GM10248 (cell line): ENCODE results near the gene ARL8B.
A peak's percentile ranks its signal among the peaks of the same experiment; 100 is the strongest.

Experiments used
- CTCF ChIA-PET: fragments of 300-600 bp; sonication (Branson Sonifier 250); formaldehyde crosslinking; extraction: SDS; loops from one replicate; lab custom pipeline; 2021; ENCODE audit warnings: antibody characterized with exemption; lab: Yijun Ruan, JAX
- POLR2A ChIA-PET: fragments of 350-650 bp; sonication (Branson Sonifier 250); formaldehyde crosslinking; extraction: SDS; loops from one replicate; lab custom pipeline; 2020; ENCODE audit warnings: antibody characterized with exemption; lab: Yijun Ruan, JAX
- DNase-seq: peaks from one replicate; pipeline ENCODE4 v3.0.0; 2012; ENCODE audit errors: extremely low spot score
- CTCF ChIP-seq: IDR thresholded peaks from 2 replicates; pipeline ENCODE4 v1.5.1; 2012; ENCODE audit warnings: mild to moderate bottlenecking, low read depth; ENCODE audit errors: extremely low read depth, missing control alignments, control extremely low read depth

The ARL8B gene

DNA sequence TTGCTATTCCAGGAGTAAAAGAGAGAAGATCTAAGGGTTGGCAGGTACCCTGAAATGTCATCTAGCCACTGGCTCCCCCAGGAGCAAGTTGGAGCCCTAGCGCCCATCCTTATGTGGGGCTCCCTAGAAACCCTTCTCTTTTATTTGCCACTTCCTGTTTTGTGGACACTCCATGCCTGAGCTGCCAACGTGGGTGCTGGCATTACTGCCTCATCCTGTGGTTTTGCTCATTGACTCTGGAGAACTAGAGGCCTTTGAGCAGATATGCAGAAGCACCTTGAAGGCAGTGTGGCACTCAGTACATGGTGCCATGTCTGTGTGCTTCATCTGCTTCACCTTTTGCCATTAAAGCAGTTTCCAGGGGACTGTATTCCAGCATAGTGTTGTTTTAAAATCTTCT lies 73.5 kb downstream of the ARL8B start:
- no peak for TF ChIP-seq CTCF
- no peak for DNase-seq
- ChIA-PET CTCF (interaction anchor here (1.0 to 5.4 kb wide), 6 partner anchors 11 to 72 kb away, joined by 3 to 41 read pairs (median 9); partner anchors contain the start of gene ARL8B), POLR2A (no interaction called here)

DNA sequence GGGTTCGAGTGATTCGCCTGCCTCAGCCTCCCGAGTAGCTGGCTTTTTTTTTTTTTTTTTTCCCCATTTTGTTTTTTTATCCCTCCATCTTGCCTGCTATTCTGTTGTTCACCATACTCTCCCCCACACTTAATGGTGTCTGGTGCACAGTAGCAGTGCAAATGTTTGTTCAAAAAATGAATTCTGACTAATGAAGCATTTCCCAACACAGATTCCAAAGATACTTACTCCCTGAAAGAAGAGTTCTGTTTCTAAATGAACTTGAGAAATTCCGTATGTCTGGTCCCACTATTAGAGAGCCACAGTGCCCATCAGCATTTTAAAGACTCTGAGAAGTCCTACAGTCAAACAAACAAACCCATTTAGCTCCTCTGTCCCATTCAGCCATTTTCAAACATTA lies 74.9 kb downstream of the ARL8B start:
- no peak for TF ChIP-seq CTCF
- no peak for DNase-seq
- CTCF ChIA-PET: interaction anchor here (1.0 to 5.4 kb wide), 11 partner anchors 8 to 74 kb away, joined by 3 to 41 read pairs (median 4); partner anchors contain the start of gene ARL8B
- POLR2A ChIA-PET: interaction anchor here (0.6 to 1.2 kb wide), 3 partner anchors 8 to 178 kb away, joined by 4 to 7 read pairs (median 5); partner anchors contain the start of gene EDEM1

DNA sequence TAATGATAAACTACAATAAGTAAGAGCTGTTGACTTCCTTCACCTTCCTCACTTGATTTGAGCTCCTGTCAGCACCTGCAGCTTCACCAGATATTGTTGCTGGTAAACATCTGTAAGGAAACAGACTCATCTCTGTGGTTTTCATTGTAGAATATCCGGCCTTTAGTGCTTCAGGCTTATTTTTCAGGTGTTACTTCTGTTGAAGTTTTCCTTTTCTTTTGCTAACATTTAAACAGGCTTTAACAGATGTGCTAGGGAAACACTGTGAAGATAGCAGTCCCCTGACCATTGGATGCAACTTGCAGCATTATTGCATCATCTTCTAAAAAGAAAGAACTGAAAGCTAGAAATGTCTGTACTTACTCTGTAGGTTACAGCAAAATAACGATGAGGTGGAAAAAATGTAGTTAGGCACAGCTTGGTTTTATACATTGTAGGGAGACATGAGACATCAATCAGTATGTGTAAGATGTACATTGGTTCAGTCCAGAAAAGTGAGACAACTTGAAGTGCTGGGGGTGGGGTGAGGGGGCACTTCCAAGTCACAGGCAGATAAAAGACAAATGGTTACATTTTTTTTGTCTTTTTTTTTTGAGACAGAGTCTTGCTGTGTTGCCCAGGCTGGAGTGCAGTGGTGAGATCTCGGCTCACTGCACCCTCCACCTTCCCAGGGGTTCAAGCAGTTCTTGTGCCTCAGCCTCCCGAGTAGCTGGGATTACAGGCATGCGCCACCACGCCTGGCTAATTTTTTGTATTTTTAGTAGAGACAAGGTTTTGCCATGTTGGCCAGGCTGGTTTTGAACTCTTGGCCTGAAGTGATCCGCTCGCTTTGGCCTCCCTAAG lies 75.6 kb downstream of the ARL8B start:
- no peak for TF ChIP-seq CTCF
- ChIA-PET CTCF (interaction anchor here (1.0 to 5.4 kb wide), 9 partner anchors 9 to 74 kb away, joined by 3 to 41 read pairs (median 5); partner anchors contain the start of gene ARL8B), POLR2A (interaction anchor here (0.6 to 1.2 kb wide), 3 partner anchors 8 to 179 kb away, joined by 4 to 7 read pairs (median 5); partner anchors contain the start of gene EDEM1)
- peak; percentile 69 for DNase-seq

DNA sequence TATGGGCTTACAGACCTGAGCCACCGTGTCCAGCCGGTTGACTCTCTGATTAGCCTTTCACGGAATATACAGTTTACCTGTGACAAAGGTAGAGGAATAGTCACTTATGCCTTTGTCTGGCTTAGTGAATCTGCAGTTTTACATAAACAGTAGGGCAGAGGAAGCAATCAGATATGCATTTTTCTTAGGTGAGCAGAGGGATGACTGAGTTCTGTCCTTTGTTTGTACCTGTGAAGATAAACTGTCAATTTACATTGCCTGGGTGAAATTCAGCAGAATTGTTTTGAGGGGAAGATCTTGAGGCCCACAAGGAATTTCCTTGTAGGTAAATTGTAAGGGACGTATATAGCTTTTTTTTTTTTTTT lies 76.2 kb downstream of the ARL8B start:
- TF ChIP-seq CTCF: no peak
- no peak for DNase-seq
- ChIA-PET CTCF (interaction anchor here (1.0 to 5.4 kb wide), 6 partner anchors 8 to 75 kb away, joined by 4 to 41 read pairs (median 12); partner anchors contain the start of gene ARL8B), POLR2A (no interaction called here)

DNA sequence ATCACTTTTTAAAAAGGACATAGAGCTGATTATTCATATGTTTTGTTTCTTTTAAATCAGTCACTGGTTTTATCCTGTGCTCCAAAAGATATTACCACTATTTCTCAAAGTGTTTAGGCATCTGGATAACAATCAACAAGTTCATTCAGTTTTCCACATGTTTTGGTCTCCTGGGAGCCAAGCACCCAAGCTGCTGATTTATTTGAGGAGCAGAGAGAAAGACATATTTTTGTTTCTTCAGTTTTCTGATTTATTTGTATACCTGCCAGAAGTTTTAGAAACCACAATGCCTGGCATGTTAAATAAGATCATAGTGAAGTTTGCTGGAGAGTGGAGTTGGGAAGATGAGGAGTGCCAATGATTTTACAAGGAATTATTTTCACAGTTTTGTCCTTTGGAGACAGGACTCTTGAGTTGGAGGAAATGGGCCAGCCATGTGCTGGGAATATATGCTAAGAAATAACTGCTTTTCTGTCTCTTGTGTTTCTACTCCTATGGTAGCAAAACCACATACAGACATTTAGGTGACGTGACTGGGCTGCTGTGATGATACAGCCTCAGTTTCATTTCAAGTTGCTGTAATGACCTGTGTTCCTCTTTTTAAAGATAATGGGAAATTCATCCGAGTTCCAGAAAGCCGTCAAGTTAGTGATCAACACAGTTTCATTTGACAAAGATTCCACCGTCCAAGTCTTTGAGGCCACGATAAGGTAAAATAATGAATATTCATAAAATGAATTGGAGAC lies 77.1 kb downstream of the ARL8B start:
- no peak for DNase-seq
- TF ChIP-seq CTCF: no peak
- CTCF ChIA-PET: interaction anchor here (2.2 to 5.4 kb wide), 5 partner anchors 10 to 76 kb away, joined by 5 to 41 read pairs (median 14); partner anchors contain the start of gene ARL8B
- POLR2A ChIA-PET: no interaction called here

DNA sequence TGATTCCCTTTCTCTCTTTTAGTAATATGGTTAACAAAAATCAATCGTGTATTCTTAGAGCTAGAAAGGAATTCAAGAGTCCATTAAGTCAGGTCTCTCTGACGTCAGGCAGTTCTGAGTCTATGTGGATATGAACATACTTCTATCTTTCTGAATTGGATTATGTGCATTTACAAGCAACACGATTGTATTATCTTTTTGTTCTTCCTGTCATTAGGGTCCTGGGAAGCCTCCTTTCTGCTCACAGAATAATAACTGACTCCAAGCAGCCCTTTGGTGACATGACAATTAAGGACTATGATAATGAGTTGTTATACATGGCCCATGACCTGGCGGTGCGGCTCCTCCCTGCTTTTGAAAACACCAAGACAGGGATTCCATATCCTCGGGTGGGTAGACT lies 79.4 kb downstream of the ARL8B start:
- CTCF ChIA-PET: no interaction called here
- TF ChIP-seq CTCF: no peak
- DNase-seq: no peak
- POLR2A ChIA-PET: no interaction called here
